Hypothalamus (tissue), 51 donors: ENCODE data around the gene FAM153A.
"Not testable (repeated sequence)": the region's sequence is repeated elsewhere in the genome, so short reads cannot be mapped to it uniquely, and the experiment has no call there.

Experiments
- DNase-seq, 51 donors: peaks; one replicate each; lab custom pipeline; 2025; lab: John Stamatoyannopoulos, UW

FAM153A gene

DNA sequence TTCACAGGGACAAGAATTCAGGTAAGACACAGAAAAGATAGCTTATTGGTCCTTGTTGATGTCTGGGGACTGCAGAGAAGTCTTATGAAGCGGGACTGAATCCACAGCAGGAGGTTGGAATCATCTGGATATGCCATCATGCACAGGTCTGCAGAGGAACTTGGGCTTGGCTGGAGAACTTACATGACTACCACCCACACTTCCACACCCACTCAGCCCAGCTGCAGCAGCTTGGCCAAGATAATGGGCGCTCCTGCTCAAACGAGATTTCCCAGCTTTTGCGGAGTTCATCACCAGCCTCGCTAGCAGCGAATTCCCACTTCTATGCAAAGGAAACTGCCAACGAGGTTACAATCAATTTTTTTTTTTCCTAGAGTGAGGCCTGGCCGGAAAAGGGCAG lies 21.7 kb downstream of the FAM153A start:
- DNase-seq, result not testable (repeated sequence)

DNA sequence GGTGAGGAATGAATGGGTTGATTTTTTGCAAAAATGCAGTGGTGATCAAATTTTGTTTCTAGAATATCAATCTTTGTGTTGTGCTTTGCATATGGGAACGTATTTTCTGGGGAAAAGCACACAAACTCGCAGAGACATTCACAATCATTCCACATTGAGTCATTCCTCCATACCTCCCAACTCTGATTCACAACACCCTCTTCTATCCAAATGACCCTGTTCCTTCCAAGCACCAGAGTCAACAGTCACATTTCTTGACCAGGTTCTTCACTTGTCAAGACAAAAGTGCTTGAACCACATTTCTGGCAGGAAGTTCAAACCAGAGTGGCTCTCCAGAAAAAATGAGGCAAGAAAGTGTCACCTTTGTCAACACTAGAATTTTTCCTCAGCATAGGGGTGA lies 35.3 kb downstream of the FAM153A start:
- DNase-seq, result not testable (repeated sequence)

GRCh38 chr5:177724858-177725257 lies 57.8 kb downstream of the FAM153A start:
- not testable (repeated sequence) for DNase-seq

- not testable (repeated sequence) for DNase-seq
Observed at GRCh38 chr5:177723831-177724485, 58.7 kb downstream of the FAM153A start.

- not testable (repeated sequence) for DNase-seq
Observed at GRCh38 chr5:177722829-177723228, 59.9 kb downstream of the FAM153A start.

- not testable (repeated sequence) for DNase-seq
Observed at GRCh38 chr5:177719989-177720388, 62.7 kb downstream of the FAM153A start.

GRCh38 chr5:177715423-177715822 lies 67.3 kb downstream of the FAM153A start:
- not testable (repeated sequence) for DNase-seq

- DNase-seq, result not testable (repeated sequence)
Observed at GRCh38 chr5:177696100-177696499, 86.6 kb downstream of the FAM153A start.

- not testable (repeated sequence) for DNase-seq
Observed at GRCh38 chr5:177695356-177695930, 87.3 kb downstream of the FAM153A start.

DNA sequence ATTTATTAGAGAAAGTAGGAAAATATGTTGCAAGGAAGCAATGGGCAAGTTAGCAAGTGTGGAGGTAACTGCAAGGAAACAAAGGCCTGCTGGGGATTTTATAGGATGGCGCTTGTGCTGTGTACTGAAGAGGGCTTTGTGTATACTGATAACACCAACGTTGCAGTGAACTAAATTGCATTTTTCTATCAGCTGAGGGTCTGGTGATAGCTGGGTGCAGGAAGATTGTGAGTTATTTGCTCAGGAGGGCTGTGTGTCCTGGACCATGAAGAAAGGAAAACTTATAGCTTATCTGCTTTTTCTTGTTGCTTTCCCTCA lies 88.2 kb downstream of the FAM153A start:
- DNase-seq, result not testable (repeated sequence)

- DNase-seq, result not testable (repeated sequence)
Observed at GRCh38 chr5:177693671-177694517, 88.8 kb downstream of the FAM153A start.

GRCh38 chr5:177692969-177693368 lies 89.7 kb downstream of the FAM153A start:
- DNase-seq, result peak in 1 of 51 donors; percentile 3

GRCh38 chr5:177692507-177692906 lies 90.2 kb downstream of the FAM153A start:
- DNase-seq, result not testable (repeated sequence)

DNA sequence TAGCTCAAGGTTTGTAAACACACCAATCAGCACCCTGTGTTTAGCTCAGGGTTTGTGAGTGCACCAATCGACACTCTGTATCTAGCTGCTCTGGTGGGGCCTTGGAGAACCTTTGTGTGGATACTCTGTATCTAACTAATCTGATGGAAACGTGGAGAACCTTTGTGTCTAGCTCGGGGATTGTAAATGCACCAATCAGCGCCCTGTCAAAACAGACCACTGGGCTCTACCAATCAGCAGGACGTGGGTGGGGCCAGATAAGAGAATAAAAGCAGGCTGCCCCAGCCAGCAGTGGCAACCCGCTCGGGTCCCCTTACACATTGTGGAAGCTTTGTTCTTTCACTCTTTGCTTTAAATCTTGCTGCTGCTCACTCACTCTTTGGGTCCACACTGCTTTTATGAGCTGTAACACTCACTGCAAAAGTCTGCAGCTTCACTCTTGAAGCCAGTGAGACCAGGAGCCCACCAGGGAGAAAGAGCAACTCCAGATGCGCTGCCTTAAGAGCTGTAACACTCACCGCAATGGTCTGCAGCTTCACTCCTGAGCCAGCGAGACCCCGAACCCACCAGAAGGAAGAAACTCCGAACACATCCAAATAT lies 93.6 kb downstream of the FAM153A start:
- not testable (repeated sequence) for DNase-seq

DNA sequence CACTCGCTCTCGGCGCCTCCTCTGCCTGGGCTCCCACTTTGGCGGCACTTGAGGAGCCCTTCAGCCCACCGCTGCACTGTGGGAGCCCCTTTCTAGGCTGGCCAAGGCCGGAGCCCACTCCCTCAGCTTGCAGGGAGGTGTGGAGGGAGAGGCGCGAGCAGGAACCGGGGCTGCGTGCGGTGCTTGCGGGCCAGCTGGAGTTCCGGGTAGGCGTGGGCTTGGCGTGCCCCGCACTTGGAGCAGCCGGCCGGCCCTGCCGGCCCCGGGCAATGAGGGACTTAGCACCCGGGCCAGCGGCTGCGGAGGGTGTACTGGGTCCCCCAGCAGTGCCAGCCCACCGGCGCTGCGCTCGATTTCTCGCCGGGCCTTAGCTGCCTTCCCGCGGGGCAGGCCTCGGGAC lies 94.6 kb downstream of the FAM153A start:
- not testable (repeated sequence) for DNase-seq

DNA sequence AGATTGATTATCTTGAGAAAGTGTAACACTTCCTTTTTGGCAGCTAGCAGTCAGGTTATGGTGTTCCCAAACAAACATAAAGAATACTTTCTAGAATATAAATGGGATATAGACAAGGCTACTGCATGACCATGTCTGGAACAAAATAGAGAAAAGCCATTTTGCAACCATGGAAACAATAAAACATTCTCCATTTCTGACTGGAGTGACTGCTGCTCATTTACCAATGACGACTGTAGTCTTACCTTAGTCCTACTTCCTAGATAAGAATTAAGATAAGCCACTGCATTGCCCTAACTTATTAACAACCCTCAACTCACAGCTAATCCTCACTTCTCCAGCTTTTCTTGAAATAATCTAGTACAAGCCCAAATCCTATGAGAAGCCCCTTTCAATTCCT lies 100.8 kb downstream of the FAM153A start:
- DNase-seq, result not testable (repeated sequence)
